Astrocyte (in vitro differentiated cells and primary cell): ENCODE data around the gene GSTK1. TPM values are rescaled to one million over a fixed set of nuclear protein-coding genes. Genes with fewer than 3 reads are reported as not detected.
"Not testable (repeated sequence)": the region's sequence is repeated elsewhere in the genome, so short reads cannot be mapped to it uniquely, and the experiment has no call there.

Source experiments
- DNase-seq: peaks from one replicate; pipeline ENCODE4 v3.0.0-alpha.2; 2010; ENCODE audit warnings: low read depth
- FAIRE-seq: peaks from 2 replicates; lab custom pipeline; 2011; peaks lifted over from hg19 to GRCh38; lab: Jason Lieb, UNC
- H2AFZ ChIP-seq: 2 replicates; pipeline ENCODE4 v1.6.0; 2012; ENCODE audit warnings: low read depth, low read length, inconsistent platforms
- H3K27ac ChIP-seq: 2 replicates; pipeline ENCODE4 v1.5.1; 2011; ENCODE audit warnings: low read depth, low read length, inconsistent platforms
- H3K27me3 ChIP-seq: 2 replicates; pipeline ENCODE4 v1.6.0; 2011; ENCODE audit warnings: low read length, inconsistent platforms; ENCODE audit not compliant: insufficient read depth
- H3K36me3 ChIP-seq: 2 replicates; pipeline ENCODE4 v1.5.1; 2011; ENCODE audit warnings: low read length, inconsistent platforms; ENCODE audit not compliant: insufficient read depth
- H3K4me1 ChIP-seq: 2 replicates; pipeline ENCODE4 v1.5.1; 2011; ENCODE audit warnings: low read length, inconsistent platforms; ENCODE audit not compliant: insufficient read depth
- H3K4me2 ChIP-seq: 2 replicates; pipeline ENCODE4 v1.6.0; 2012; ENCODE audit warnings: low read length, inconsistent platforms
- H3K4me3 ChIP-seq: 2 replicates; pipeline ENCODE4 v1.5.1; 2011; ENCODE audit warnings: low read depth, mild to moderate bottlenecking, low read length, inconsistent platforms; ENCODE audit not compliant: insufficient read depth
- H3K79me2 ChIP-seq: 2 replicates; pipeline ENCODE4 v1.6.0; 2012; ENCODE audit warnings: mild to moderate bottlenecking, low read length, inconsistent platforms; ENCODE audit not compliant: insufficient read depth
- H3K9ac ChIP-seq: 2 replicates; pipeline ENCODE4 v1.6.0; 2012; ENCODE audit warnings: mild to moderate bottlenecking, low read length, inconsistent platforms
- H3K9me3 ChIP-seq: 2 replicates; pipeline ENCODE4 v1.5.1; 2012; ENCODE audit warnings: low read depth, mild to moderate bottlenecking, low read length, inconsistent platforms; ENCODE audit not compliant: insufficient read depth
- H4K20me1 ChIP-seq: 2 replicates; pipeline ENCODE4 v1.6.0; 2012; ENCODE audit warnings: low read length, inconsistent platforms; ENCODE audit not compliant: insufficient read depth
- H3K27ac Mint-ChIP-seq: one replicate; pipeline ENCODE4 v1.8.0; 2021; ENCODE audit warnings: mild to moderate bottlenecking, mixed read lengths; ENCODE audit not compliant: unreplicated experiment
- H3K27me3 Mint-ChIP-seq: one replicate; pipeline ENCODE4 v1.8.0; 2021; ENCODE audit warnings: low read depth, mixed read lengths; ENCODE audit not compliant: unreplicated experiment
- H3K36me3 Mint-ChIP-seq: one replicate; pipeline ENCODE4 v1.8.0; 2021; ENCODE audit warnings: low read depth, mixed read lengths; ENCODE audit not compliant: unreplicated experiment
- H3K4me1 Mint-ChIP-seq: one replicate; pipeline ENCODE4 v1.8.0; 2021; ENCODE audit warnings: low read depth, mixed read lengths; ENCODE audit not compliant: unreplicated experiment
- H3K4me3 Mint-ChIP-seq: one replicate; pipeline ENCODE4 v1.8.0; 2021; ENCODE audit warnings: mild to moderate bottlenecking, moderate library complexity, mixed read lengths; ENCODE audit not compliant: unreplicated experiment
- H3K9me3 Mint-ChIP-seq: one replicate; pipeline ENCODE4 v1.8.0; 2021; ENCODE audit warnings: mild to moderate bottlenecking, mixed read lengths; ENCODE audit not compliant: unreplicated experiment
- EZH2 ChIP-seq: IDR thresholded peaks from 2 replicates; pipeline ENCODE4 v1.6.1; 2012; ENCODE audit warnings: mild to moderate bottlenecking, low read length, inconsistent platforms; ENCODE audit not compliant: insufficient read depth
- total RNA-seq: library from RNA; stranded (reverse); gene quantifications from 2 replicates; pipeline ENCODE4 v1.2.1, GENCODE V29; 2021
- TF ChIP-seq, protein P1 (sequence below): IDR thresholded peaks from 2 replicates; pipeline ENCODE4 v1.5.1; 2011; ENCODE audit warnings: low read depth, mild to moderate bottlenecking, inconsistent platforms, low read length, moderate library complexity; ENCODE audit not compliant: insufficient read depth

Gene GSTK1
- total RNA-seq, 1 donor from 2014 or later = 97.5 TPM

DNA sequence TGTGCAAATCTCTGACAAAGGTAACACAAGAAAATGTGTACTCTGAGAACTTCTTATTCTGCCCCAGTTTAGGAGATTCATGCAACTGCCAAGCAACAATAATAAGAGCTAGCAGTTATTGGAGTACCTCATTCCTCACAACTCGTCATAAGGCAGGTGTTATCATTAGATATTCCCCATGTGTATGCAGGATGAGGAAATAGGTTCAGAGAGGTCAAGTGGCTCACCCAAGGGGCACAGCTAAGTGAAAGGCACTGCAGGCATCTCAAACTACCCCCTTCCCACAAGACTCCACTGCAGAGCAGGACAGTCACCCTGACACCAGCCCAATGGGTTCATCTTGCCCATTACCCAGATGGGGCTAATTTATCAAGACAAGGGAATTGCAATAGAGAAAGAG lies 1.3 kb upstream of the GSTK1 start:
- Mint-ChIP-seq H3K4me1 (peaks cover 4% of the 10 kb centered on the region), H3K27ac (no peak overlapping the region), H3K9me3 (no peaks in the 10 kb centered on the region), H3K4me3 (peak overlapping the region; percentile 75), H3K36me3 (no peaks in the 10 kb centered on the region), H3K27me3 (no peaks in the 10 kb centered on the region)
- TF ChIP-seq, protein P1, sequence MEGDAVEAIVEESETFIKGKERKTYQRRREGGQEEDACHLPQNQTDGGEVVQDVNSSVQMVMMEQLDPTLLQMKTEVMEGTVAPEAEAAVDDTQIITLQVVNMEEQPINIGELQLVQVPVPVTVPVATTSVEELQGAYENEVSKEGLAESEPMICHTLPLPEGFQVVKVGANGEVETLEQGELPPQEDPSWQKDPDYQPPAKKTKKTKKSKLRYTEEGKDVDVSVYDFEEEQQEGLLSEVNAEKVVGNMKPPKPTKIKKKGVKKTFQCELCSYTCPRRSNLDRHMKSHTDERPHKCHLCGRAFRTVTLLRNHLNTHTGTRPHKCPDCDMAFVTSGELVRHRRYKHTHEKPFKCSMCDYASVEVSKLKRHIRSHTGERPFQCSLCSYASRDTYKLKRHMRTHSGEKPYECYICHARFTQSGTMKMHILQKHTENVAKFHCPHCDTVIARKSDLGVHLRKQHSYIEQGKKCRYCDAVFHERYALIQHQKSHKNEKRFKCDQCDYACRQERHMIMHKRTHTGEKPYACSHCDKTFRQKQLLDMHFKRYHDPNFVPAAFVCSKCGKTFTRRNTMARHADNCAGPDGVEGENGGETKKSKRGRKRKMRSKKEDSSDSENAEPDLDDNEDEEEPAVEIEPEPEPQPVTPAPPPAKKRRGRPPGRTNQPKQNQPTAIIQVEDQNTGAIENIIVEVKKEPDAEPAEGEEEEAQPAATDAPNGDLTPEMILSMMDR = no peak
- no peak for TF ChIP-seq EZH2
- Histone ChIP-seq H3K9me3 (no peaks in the 10 kb centered on the region), H3K9ac (no peak overlapping the region), H3K27ac (no peak overlapping the region), H4K20me1 (no peaks in the 10 kb centered on the region), H3K27me3 (no peaks in the 10 kb centered on the region), H3K4me2 (no peak overlapping the region), H3K36me3 (no peaks in the 10 kb centered on the region), H2AFZ (no peak overlapping the region), H3K4me3 (no peak overlapping the region), H3K79me2 (peaks cover 4% of the 10 kb centered on the region), H3K4me1 (no peaks in the 10 kb centered on the region)
- FAIRE-seq (no peak), DNase-seq (no peak)

DNA sequence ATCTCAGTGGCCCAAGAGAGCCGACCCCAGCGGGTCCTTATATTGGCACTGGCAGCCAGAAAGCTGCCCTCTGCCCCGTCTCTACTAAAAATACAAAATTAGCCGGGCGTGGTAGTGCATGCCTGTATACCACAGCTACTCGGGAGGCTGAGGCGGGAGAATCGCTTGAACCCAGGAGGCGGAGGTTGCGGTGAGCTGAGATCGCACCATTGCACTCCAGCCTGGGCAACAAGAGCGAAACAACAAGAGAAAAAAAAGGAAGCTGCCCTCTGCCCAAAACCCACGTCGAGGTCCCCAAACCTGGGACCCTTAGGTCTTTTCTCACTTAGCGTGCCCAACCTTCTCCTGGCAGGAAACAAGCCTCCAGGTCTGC lies 941 bp downstream of the GSTK1 start:
- H3K27ac Mint-ChIP-seq, H3K4me1 ChIP-seq, H3K79me2 ChIP-seq, H3K4me1 Mint-ChIP-seq, H3K36me3 Mint-ChIP-seq, FAIRE-seq, H3K27ac ChIP-seq, DNase-seq, H4K20me1 ChIP-seq, H3K9me3 ChIP-seq, H3K27me3 Mint-ChIP-seq, H3K27me3 ChIP-seq, H3K9me3 Mint-ChIP-seq: not testable (repeated sequence)
- H2AFZ ChIP-seq = peak overlapping the region; percentile 93
- H3K4me2 ChIP-seq = peak overlapping the region; percentile 95
- peaks cover 11% of the 10 kb centered on the region for H3K36me3 ChIP-seq
- H3K4me3 ChIP-seq = peak overlapping the region; percentile 83
- H3K4me3 Mint-ChIP-seq = peak overlapping the region; percentile 93
- H3K9ac ChIP-seq = peak overlapping the region; percentile 84

DNA sequence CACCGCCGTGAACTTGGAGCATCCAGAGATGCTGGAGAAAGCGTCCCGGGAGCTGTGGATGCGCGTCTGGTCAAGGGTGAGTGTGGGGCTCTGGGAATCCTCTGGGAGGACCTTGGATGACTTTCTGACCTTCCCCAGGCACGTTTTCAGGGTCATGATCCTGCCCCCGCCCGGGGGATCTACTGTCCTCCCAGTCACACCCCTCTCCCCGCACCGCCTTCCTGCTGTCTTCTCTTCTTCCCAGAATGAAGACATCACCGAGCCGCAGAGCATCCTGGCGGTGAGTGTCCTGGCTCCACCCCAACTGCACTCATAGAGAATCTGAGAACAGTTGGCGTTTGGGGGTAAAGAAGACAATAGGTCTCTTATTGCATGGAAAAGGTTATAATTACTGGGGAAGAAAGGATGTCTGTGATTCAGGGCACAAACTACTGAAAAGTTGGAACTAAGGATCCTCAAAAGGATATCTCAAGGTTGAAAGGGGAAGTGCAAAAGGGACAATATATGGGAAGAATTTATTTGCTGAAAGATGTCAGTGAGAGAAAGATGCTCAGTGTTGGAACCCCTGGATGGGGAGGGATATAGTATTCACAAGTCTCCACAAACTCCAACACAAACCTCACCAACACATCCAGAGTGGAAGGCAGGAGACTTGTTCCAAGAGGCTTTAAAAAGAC lies 1.9 kb downstream of the GSTK1 start:
- Histone ChIP-seq H4K20me1 (no peaks in the 10 kb centered on the region), H2AFZ (no peak overlapping the region), H3K79me2 (peaks cover 4% of the 10 kb centered on the region), H3K4me1 (no peaks in the 10 kb centered on the region), H3K27me3 (no peaks in the 10 kb centered on the region), H3K4me3 (no peak overlapping the region), H3K4me2 (peak overlapping the region; percentile 95), H3K27ac (no peak overlapping the region), H3K9me3 (no peaks in the 10 kb centered on the region), H3K36me3 (peaks cover 11% of the 10 kb centered on the region), H3K9ac (no peak overlapping the region)
- peaks cover 4% of the 10 kb centered on the region for H3K4me1 Mint-ChIP-seq
- H3K9me3 Mint-ChIP-seq = no peaks in the 10 kb centered on the region
- peak overlapping the region; percentile 93 for H3K4me3 Mint-ChIP-seq
- FAIRE-seq = no peak
- H3K27ac Mint-ChIP-seq = no peak overlapping the region
- H3K36me3 Mint-ChIP-seq = no peaks in the 10 kb centered on the region
- DNase-seq = no peak
- TF ChIP-seq, protein P1 = no peak
- no peak for TF ChIP-seq EZH2
- no peaks in the 10 kb centered on the region for H3K27me3 Mint-ChIP-seq
